ENCODE results near the gene CMTM8.

Gene CMTM8

DNA sequence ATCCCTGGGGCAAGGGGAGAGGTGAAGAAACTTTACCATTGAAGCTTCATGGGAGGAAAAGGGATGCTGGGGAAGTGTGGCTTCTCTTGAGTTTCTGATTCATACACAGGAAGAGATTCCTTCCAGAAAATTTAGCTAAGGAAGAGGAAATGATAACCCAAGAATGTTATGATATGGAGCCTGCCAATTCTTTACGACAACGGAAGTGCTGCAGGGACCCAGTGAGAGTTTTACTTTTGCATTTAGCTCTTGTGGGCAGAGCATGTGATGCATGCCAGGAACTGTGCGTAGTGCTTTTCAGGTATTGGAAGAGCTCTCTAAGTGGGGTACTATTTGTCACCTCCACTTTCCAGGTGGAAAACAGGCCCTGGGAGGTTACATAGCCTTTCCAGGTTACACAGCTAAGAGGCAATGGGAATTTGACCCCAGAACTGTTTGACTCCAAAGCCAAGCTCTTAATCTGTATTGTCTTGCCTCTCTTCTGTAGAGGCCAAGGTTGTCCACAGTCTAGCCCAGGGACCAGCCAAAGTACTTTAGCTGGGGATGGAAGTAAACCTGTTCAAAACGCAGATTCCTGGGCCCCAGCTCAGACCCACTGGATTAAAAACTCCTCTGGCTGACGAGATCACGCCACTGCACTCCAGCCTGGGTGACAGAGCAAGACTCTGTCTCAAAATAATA is 176.2 kb downstream of the CMTM8 start:
- Histone ChIP-seq H3K79me2 (ENCODE audit: insufficient read depth, low read depth) (peaks cover 48% of the 10 kb centered on the region), H4K20me1 (ENCODE audit: insufficient read depth) (no peaks in the 10 kb centered on the region), H3K4me1 (ENCODE audit: low read depth, poor library complexity, severe bottlenecking) (peaks cover 46% of the 10 kb centered on the region), H3K36me3 (ENCODE audit: insufficient read depth) (no peaks in the 10 kb centered on the region), H3K27ac (no peak overlapping the region), H3K4me2 (no peak overlapping the region), H3K4me3 (IDR thresholded peaks at IDR 0.05; ENCODE audit: insufficient read depth, low read depth, low read length) (no peak overlapping the region), H3K27me3 (ENCODE audit: insufficient read depth, low read depth) (no peaks in the 10 kb centered on the region), H3K9ac (no peak overlapping the region), H2AFZ (ENCODE audit: low read depth) (no peak overlapping the region)
- TF ChIP-seq, protein P1, sequence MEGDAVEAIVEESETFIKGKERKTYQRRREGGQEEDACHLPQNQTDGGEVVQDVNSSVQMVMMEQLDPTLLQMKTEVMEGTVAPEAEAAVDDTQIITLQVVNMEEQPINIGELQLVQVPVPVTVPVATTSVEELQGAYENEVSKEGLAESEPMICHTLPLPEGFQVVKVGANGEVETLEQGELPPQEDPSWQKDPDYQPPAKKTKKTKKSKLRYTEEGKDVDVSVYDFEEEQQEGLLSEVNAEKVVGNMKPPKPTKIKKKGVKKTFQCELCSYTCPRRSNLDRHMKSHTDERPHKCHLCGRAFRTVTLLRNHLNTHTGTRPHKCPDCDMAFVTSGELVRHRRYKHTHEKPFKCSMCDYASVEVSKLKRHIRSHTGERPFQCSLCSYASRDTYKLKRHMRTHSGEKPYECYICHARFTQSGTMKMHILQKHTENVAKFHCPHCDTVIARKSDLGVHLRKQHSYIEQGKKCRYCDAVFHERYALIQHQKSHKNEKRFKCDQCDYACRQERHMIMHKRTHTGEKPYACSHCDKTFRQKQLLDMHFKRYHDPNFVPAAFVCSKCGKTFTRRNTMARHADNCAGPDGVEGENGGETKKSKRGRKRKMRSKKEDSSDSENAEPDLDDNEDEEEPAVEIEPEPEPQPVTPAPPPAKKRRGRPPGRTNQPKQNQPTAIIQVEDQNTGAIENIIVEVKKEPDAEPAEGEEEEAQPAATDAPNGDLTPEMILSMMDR (conservative IDR thresholded peaks at IDR 0.05; ENCODE audit: low read depth, low read length), result no peak

DNA sequence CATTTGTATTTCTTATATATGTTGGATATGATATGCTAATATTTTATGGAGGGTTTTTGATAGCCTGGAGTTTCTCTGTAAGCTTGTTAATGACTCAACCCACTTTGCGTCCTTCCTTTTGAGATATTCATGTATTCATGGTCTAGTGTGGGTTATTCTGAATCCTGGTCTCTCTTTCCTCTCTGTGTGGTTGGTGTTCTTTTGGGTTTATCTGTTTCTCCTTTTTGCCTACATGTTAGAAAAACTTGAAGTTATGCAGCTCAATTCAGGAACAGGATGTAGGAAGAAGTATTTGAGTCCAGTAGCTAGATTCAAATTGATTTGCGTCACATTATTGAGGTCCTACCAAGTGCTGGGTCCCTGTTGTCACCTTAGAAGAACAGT is 181.3 kb downstream of the CMTM8 start:
- Histone ChIP-seq H3K4me3 (IDR thresholded peaks at IDR 0.05; ENCODE audit: insufficient read depth, low read depth, low read length) (no peak overlapping the region), H3K79me2 (ENCODE audit: insufficient read depth, low read depth) (peaks cover 65% of the 10 kb centered on the region), H3K4me2 (peak overlapping the region; percentile 98), H3K27me3 (ENCODE audit: insufficient read depth, low read depth) (no peaks in the 10 kb centered on the region), H2AFZ (ENCODE audit: low read depth) (no peak overlapping the region), H3K27ac (peak overlapping the region; percentile 95; the same call in 1 of the 2 replicates), H4K20me1 (ENCODE audit: insufficient read depth) (no peaks in the 10 kb centered on the region), H3K9ac (no peak overlapping the region), H3K36me3 (ENCODE audit: insufficient read depth) (no peaks in the 10 kb centered on the region), H3K4me1 (ENCODE audit: low read depth, poor library complexity, severe bottlenecking) (peaks cover 70% of the 10 kb centered on the region)
- TF ChIP-seq, protein P1 (conservative IDR thresholded peaks at IDR 0.05; ENCODE audit: low read depth, low read length), result no peak

Data from KMS-11 (cell line).